ENCODE results near the gene TNFRSF4. TPM values are rescaled to one million over a fixed set of nuclear protein-coding genes. Genes with fewer than 3 reads are reported as not detected.
"Not testable (repeated sequence)": the region's sequence is repeated elsewhere in the genome, so short reads cannot be mapped to it uniquely, and the experiment has no call there.

The TNFRSF4 gene
- total and polyA plus RNA-seq, 2 donors (not counting 1 experiment from before 2014, with no cell fraction given), result 0.63 to 1.8 TPM

DNA sequence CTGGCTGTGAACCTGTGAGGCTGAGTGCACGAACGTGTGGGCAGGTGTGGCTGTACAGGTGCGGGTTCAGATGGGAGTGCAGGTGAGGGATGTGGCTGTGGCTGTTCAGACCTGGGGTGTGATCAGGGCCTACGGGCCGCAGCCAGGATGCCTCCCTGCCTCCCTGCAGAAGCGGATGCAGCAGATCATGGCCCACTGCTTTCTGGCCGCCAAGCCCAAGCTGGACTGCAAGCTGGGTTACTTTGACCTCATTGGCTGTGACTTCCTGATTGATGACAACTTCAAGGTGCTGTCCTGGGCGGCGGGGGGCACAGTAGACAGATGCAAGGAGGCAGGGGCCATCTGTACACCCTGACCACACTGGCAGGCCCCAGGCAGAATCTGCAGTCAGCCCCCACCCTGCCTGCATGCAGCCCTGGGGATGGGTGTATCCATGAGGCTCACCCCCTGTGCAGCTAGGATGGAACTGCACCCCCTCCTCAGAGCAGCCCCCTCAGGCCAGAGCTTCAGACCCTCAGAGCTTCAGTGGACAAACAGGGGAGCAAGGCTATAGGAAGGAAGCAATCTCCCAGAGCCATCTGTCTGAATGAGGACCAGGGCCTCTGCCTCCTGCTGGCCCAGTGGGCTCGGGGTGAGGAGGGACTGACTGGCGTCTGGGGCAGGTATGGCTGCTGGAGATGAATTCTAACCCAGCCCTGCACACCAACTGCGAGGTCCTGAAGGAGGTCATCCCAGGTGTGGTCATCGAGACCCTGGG, 17.3 kb downstream of the TNFRSF4 start:
- peaks cover 5 to 7% of the 10 kb centered on the region in 2 donors for H3K4me1 ChIP-seq (ENCODE audit: control insufficient read depth in 2 of 2, insufficient read depth in 2 of 2, low read length in 2 of 2)
- ChIA-PET POLR2A (no interaction called here), CTCF (interaction anchor here (0.9 to 1.7 kb wide), 3 partner anchors 10 to 74 kb away, joined by 3 to 6 read pairs (median 3); no protein-coding TSS in a partner anchor)
- no peak for ATAC-seq (ENCODE audit: low read depth)
- H3K79me2 ChIP-seq (ENCODE audit: control insufficient read depth, insufficient read depth, low read length), result no peaks in the 10 kb centered on the region
- H3K27ac ChIP-seq (ENCODE audit: low read length in 2 of 2), result no peak overlapping the region
- 83% methylated on average over 11 of the region's 13 CpGs for WGBS (ENCODE audit: insufficient coverage)
- H2AFZ ChIP-seq (ENCODE audit: insufficient read depth, low read depth, low read length, poor library complexity, severe bottlenecking), result no peak overlapping the region
- H3K4me2 ChIP-seq (replicated peaks; ENCODE audit: low read depth, low read length, poor library complexity, severe bottlenecking), result no peak overlapping the region
- no peak for TF ChIP-seq EZH2 (IDR thresholded peaks at IDR 0.05; ENCODE audit: borderline replicate concordance, insufficient read depth, low read depth, low read length, poor library complexity, severe bottlenecking)
- TF ChIP-seq, protein P1, sequence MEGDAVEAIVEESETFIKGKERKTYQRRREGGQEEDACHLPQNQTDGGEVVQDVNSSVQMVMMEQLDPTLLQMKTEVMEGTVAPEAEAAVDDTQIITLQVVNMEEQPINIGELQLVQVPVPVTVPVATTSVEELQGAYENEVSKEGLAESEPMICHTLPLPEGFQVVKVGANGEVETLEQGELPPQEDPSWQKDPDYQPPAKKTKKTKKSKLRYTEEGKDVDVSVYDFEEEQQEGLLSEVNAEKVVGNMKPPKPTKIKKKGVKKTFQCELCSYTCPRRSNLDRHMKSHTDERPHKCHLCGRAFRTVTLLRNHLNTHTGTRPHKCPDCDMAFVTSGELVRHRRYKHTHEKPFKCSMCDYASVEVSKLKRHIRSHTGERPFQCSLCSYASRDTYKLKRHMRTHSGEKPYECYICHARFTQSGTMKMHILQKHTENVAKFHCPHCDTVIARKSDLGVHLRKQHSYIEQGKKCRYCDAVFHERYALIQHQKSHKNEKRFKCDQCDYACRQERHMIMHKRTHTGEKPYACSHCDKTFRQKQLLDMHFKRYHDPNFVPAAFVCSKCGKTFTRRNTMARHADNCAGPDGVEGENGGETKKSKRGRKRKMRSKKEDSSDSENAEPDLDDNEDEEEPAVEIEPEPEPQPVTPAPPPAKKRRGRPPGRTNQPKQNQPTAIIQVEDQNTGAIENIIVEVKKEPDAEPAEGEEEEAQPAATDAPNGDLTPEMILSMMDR (IDR thresholded peaks at IDR 0.05), result no peak
- H3K4me3 ChIP-seq (ENCODE audit: control extremely low read depth in 1 of 5, extremely low read depth in 1 of 5, insufficient read depth in 1 of 5, low read depth in 2 of 5, low read length in 4 of 5), result no peak overlapping the region
- no peak overlapping the region for H3K9ac ChIP-seq (ENCODE audit: low read length)
- peaks cover 8% of the 10 kb centered on the region for H3K9me3 Mint-ChIP-seq (ENCODE audit: insufficient read depth)
- peak; percentile 15 for DNase-seq
- H3K4me1 Mint-ChIP-seq, result peaks cover 8% of the 10 kb centered on the region
- no peak overlapping the region for H3K4me3 Mint-ChIP-seq
- no peaks in the 10 kb centered on the region for H4K20me1 ChIP-seq (ENCODE audit: control insufficient read depth, insufficient read depth, low read length, poor library complexity, severe bottlenecking)
- no peak overlapping the region for H3K27ac Mint-ChIP-seq
- H3K27me3 Mint-ChIP-seq, result no peaks in the 10 kb centered on the region
- H3K27me3 ChIP-seq (replicated peaks in 1 of 4; ENCODE audit: control extremely low read depth in 1 of 4, control insufficient read depth in 3 of 4, insufficient read depth in 4 of 4, low read length in 3 of 4), result peaks cover 0 to 11% (median 5%) of the 10 kb centered on the region in 4 experiments
- H3K36me3 ChIP-seq (replicated peaks in 1 of 2; ENCODE audit: control extremely low read depth in 1 of 2, control insufficient read depth in 1 of 2, extremely low read depth in 1 of 2, insufficient read depth in 2 of 2, low read length in 1 of 2), result no peaks in the 10 kb centered on the region
- intact Hi-C loops (cut with micrococcal nuclease), result no loop called here
- H3K9me3 ChIP-seq (ENCODE audit: control extremely low read depth in 1 of 3, control insufficient read depth in 2 of 3, insufficient read depth in 1 of 3, low read length in 2 of 3), result peaks cover 1 to 24% (median 8%) of the 10 kb centered on the region in 3 donors

DNA sequence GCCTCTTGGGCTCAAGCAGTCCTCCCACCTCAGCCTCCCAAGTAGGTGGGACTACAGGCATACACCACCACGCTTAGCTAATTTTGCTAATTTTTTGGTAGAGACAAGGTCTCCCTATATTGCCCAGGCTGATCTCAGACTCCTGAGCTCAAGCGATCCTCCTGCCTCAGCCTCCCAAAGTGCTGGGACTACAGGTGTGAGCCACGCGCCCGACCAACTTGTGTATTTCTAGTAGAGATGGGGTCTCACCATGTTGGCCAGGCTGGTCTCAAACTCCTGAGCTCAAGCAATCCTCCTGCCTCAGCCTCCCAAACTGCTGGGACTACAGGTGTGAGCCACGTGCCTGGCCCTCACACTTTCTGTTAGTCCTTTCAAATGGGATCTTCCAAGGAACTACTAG, 18.2 kb downstream of the TNFRSF4 start:
- ATAC-seq (ENCODE audit: low read depth); H3K4me1 ChIP-seq (ENCODE audit: control insufficient read depth in 2 of 2, insufficient read depth in 2 of 2, low read length in 2 of 2); H3K4me1 Mint-ChIP-seq; H3K27ac Mint-ChIP-seq; H3K36me3 ChIP-seq (replicated peaks in 1 of 2; ENCODE audit: control extremely low read depth in 1 of 2, control insufficient read depth in 1 of 2, extremely low read depth in 1 of 2, insufficient read depth in 2 of 2, low read length in 1 of 2); H3K9ac ChIP-seq (ENCODE audit: low read length); DNase-seq; H3K4me2 ChIP-seq (replicated peaks; ENCODE audit: low read depth, low read length, poor library complexity, severe bottlenecking); intact Hi-C loops (cut with micrococcal nuclease); H3K27me3 Mint-ChIP-seq; H4K20me1 ChIP-seq (ENCODE audit: control insufficient read depth, insufficient read depth, low read length, poor library complexity, severe bottlenecking); H2AFZ ChIP-seq (ENCODE audit: insufficient read depth, low read depth, low read length, poor library complexity, severe bottlenecking); H3K4me3 Mint-ChIP-seq; H3K9me3 Mint-ChIP-seq (ENCODE audit: insufficient read depth); H3K27ac ChIP-seq (ENCODE audit: low read length in 2 of 2); H3K4me3 ChIP-seq (ENCODE audit: control extremely low read depth in 1 of 5, extremely low read depth in 1 of 5, insufficient read depth in 1 of 5, low read depth in 2 of 5, low read length in 4 of 5); H3K79me2 ChIP-seq (ENCODE audit: control insufficient read depth, insufficient read depth, low read length): not testable (repeated sequence)
- POLR2A ChIA-PET, result interaction anchor here (0.7 kb wide), 1 partner anchor 33 kb away, joined by 6 read pairs; no protein-coding TSS in a partner anchor
- CTCF ChIA-PET, result interaction anchor here (0.9 to 1.7 kb wide), 3 partner anchors 9 to 74 kb away, joined by 3 to 6 read pairs (median 3); no protein-coding TSS in a partner anchor
- 66% methylated on average over 4 of the region's 6 CpGs for WGBS (ENCODE audit: insufficient coverage)
- H3K27me3 ChIP-seq (replicated peaks in 1 of 4; ENCODE audit: control extremely low read depth in 1 of 4, control insufficient read depth in 3 of 4, insufficient read depth in 4 of 4, low read length in 3 of 4), result peaks cover 0 to 12% (median 6%) of the 10 kb centered on the region in 4 experiments
- H3K9me3 ChIP-seq (ENCODE audit: control extremely low read depth in 1 of 3, control insufficient read depth in 2 of 3, insufficient read depth in 1 of 3, low read length in 2 of 3), result peaks cover 1 to 28% (median 8%) of the 10 kb centered on the region in 3 donors
